ENCODE data around the gene CSNK1E.
"Not testable (repeated sequence)": the region's sequence is repeated elsewhere in the genome, so short reads cannot be mapped to it uniquely, and the experiment has no call there.

Gene CSNK1E

DNA sequence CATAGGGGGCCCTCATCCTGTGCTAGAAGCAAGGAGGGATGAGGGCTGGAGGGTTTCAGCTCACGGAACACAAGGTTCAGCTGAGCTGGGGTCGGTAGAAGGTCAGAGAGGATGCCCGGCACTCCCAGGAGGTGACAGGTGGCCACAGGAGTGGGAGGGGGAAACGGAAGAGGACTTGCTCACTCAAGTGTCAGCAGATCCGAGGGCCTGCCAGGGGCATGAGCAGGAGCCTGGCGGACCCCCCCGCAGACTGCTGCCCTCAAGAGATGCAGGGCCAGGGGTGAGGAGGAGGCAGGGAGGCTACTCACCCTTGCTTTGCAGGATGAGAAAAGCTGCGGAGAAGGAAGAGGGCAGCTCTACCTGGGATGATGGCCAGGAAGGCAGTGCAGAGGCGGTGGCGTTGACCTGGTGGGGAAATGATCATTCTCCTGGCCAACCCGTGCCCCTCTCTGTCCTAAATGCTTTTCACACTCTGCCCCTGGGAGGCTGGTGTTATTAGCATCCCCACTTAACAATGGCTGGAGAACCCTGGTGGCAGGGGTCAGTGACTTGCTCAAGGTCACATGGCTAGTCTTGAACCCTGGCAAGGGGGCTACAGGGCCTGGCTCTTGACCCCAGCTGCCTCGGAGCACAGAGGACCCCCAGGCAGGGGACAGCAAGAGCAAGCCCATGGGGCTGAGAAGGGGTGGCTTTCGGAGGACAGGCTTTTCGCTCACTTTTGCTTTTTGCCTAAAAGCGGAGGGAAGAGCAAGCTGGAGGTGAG, 30.1 kb upstream of the CSNK1E start:
- no peaks in the 10 kb centered on the region; the same call in 1 of the 2 replicates for H3K36me3 ChIP-seq (ENCODE audit: control insufficient read depth, insufficient read depth, low read length)
- no peak for DNase-seq (ENCODE audit: extremely low read depth, insufficient read length)
- H3K27me3 ChIP-seq (replicated peaks; ENCODE audit: control insufficient read depth, insufficient read depth, low read length) = no peaks in the 10 kb centered on the region
- no peak overlapping the region for H3K4me3 ChIP-seq (replicated peaks; ENCODE audit: low read depth, low read length)
- TF ChIP-seq, protein P1, sequence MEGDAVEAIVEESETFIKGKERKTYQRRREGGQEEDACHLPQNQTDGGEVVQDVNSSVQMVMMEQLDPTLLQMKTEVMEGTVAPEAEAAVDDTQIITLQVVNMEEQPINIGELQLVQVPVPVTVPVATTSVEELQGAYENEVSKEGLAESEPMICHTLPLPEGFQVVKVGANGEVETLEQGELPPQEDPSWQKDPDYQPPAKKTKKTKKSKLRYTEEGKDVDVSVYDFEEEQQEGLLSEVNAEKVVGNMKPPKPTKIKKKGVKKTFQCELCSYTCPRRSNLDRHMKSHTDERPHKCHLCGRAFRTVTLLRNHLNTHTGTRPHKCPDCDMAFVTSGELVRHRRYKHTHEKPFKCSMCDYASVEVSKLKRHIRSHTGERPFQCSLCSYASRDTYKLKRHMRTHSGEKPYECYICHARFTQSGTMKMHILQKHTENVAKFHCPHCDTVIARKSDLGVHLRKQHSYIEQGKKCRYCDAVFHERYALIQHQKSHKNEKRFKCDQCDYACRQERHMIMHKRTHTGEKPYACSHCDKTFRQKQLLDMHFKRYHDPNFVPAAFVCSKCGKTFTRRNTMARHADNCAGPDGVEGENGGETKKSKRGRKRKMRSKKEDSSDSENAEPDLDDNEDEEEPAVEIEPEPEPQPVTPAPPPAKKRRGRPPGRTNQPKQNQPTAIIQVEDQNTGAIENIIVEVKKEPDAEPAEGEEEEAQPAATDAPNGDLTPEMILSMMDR (IDR thresholded peaks at IDR 0.05; ENCODE audit: insufficient read depth, low read length, poor library complexity, severe bottlenecking) = no peak

- DNase-seq (ENCODE audit: extremely low read depth, insufficient read length) = no peak
- Histone ChIP-seq H3K36me3 (ENCODE audit: control insufficient read depth, insufficient read depth, low read length) (no peaks in the 10 kb centered on the region), H3K4me3 (replicated peaks; ENCODE audit: low read depth, low read length) (no peak overlapping the region), H3K27me3 (replicated peaks; ENCODE audit: control insufficient read depth, insufficient read depth, low read length) (no peaks in the 10 kb centered on the region)
- TF ChIP-seq, protein P1 (IDR thresholded peaks at IDR 0.05; ENCODE audit: insufficient read depth, low read length, poor library complexity, severe bottlenecking) = no peak
Observed at GRCh38 chr22:38346506-38346905, 29.3 kb upstream of the CSNK1E start.

DNA sequence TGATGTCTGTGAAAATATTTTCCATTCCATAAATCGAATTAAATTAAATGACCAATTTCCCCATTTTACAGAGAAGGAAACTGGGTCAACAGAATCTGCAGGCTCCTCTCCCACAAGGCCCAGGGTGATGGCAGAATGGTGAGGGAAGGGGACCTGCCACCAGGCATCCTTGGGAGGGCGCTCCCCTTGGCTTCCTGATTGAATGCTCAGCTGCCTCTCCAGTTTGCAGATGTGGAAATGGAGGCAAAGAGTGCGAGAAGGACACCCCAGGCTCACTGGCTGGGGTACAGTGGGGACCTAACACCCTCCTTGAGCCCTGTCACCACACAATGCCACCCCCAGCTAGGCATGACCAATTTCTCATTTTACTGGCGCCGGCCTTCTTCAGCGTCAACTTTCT, 28.5 kb upstream of the CSNK1E start:
- no peak for DNase-seq (ENCODE audit: extremely low read depth, insufficient read length)
- no peaks in the 10 kb centered on the region for H3K36me3 ChIP-seq (ENCODE audit: control insufficient read depth, insufficient read depth, low read length)
- H3K27me3 ChIP-seq (replicated peaks; ENCODE audit: control insufficient read depth, insufficient read depth, low read length) = no peaks in the 10 kb centered on the region
- H3K4me3 ChIP-seq (replicated peaks; ENCODE audit: low read depth, low read length) = no peak overlapping the region
- TF ChIP-seq, protein P1 (IDR thresholded peaks at IDR 0.05; ENCODE audit: insufficient read depth, low read length, poor library complexity, severe bottlenecking) = no peak

DNA sequence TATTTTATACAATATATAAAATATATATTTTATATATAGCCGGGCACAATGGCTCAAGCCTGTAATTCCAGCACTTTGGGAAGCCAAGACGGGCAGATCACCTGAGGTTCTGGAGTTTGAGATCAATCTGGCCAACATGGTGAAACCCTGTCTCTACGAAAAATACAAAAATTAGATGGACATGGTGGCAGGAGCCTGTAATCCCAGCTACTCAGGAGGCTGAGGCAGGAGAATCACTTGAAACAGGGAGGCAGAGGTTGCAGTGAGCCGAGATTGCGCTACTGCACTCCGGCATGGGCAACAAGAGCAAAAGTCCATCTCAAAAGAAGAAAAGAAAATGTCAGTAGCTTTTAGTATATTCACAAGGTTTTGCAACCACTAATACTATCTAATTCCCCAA, 22.7 kb upstream of the CSNK1E start:
- not testable (repeated sequence) for H3K27me3 ChIP-seq (replicated peaks; ENCODE audit: control insufficient read depth, insufficient read depth, low read length); H3K4me3 ChIP-seq (replicated peaks; ENCODE audit: low read depth, low read length); DNase-seq (ENCODE audit: extremely low read depth, insufficient read length); H3K36me3 ChIP-seq (ENCODE audit: control insufficient read depth, insufficient read depth, low read length)

DNA sequence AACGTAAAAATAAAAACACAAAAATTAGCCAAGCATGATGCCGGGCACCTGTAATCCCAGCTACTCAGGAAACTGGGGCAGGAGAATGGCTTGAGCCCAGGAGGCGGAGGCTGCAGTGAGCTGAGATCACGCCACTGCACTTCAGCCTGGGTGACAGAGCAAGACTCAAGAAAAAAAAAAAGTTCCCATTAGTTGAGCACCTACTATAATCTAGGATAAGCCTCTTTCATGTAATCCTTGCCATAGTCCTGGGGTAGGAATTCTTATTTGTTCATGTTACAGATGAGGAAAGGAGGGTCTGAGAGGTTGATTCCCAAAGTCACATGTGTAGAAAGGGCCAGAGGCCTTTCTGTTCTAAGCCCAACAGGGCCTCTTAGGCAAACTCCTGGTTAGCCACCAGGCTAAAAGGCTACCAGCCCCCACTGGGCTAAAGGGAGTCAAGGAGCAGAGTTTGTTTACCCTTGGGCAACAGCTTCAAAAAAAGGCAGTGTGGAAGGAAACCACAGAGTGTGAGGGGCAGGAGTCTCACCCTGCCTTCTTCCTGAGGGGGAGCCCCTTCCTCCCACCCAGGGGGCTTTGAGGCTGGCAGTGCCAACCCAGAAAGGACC, 21.6 kb upstream of the CSNK1E start:
- no peak for DNase-seq (ENCODE audit: extremely low read depth, insufficient read length)
- H3K36me3 ChIP-seq (ENCODE audit: control insufficient read depth, insufficient read depth, low read length) = no peaks in the 10 kb centered on the region
- TF ChIP-seq, protein P1 (IDR thresholded peaks at IDR 0.05; ENCODE audit: insufficient read depth, low read length, poor library complexity, severe bottlenecking) = no peak
- H3K4me3 ChIP-seq (replicated peaks; ENCODE audit: low read depth, low read length) = no peak overlapping the region
- H3K27me3 ChIP-seq (replicated peaks; ENCODE audit: control insufficient read depth, insufficient read depth, low read length) = no peaks in the 10 kb centered on the region

GRCh38 chr22:38336699-38337098, 19.5 kb upstream of the CSNK1E start:
- Histone ChIP-seq H3K36me3 (ENCODE audit: control insufficient read depth, insufficient read depth, low read length) (no peaks in the 10 kb centered on the region), H3K27me3 (replicated peaks; ENCODE audit: control insufficient read depth, insufficient read depth, low read length) (no peaks in the 10 kb centered on the region), H3K4me3 (replicated peaks; ENCODE audit: low read depth, low read length) (no peak overlapping the region)
- TF ChIP-seq, protein P1 (IDR thresholded peaks at IDR 0.05; ENCODE audit: insufficient read depth, low read length, poor library complexity, severe bottlenecking) = no peak
- DNase-seq (ENCODE audit: extremely low read depth, insufficient read length) = no peak
